Omental fat pad (tissue), 4 donors: Measurements from ENCODE around the gene RSBN1L. TPM values are rescaled to one million over a fixed set of nuclear protein-coding genes. Genes with fewer than 3 reads are reported as not detected.

ENCODE experiments used
- ATAC-seq: fragments of 150-250 bp; one replicate; pipeline ENCODE4 v1.9.1; 2016; ENCODE audit warnings: mild to moderate bottlenecking, moderate library complexity; ENCODE audit not compliant: low FRiP score
- DNase-seq: peaks from one replicate; pipeline ENCODE4 v3.0.0-alpha.2; 2019; ENCODE audit warnings: low spot score
- total RNA-seq, 4 donors: library from RNA; depleted of rRNA; stranded (reverse); fragments of >200 nt; gene quantifications; one replicate each; pipeline ENCODE4 v1.1.0, GENCODE V29; 2016
- TF ChIP-seq, protein P1 (sequence below), 3 donors: fragments of 450-650 bp; IDR thresholded peaks; one replicate each; pipeline ENCODE4 v1.5.1; 2016 to 2017; ENCODE audit warnings: antibody characterized with exemption in 3 of 3, mild to moderate bottlenecking in 3 of 3, moderate library complexity in 2 of 3

RSBN1L gene
- total RNA-seq, 4 donors from 2014 or later = 7.5 to 31.2 (median 9.0) TPM

DNA sequence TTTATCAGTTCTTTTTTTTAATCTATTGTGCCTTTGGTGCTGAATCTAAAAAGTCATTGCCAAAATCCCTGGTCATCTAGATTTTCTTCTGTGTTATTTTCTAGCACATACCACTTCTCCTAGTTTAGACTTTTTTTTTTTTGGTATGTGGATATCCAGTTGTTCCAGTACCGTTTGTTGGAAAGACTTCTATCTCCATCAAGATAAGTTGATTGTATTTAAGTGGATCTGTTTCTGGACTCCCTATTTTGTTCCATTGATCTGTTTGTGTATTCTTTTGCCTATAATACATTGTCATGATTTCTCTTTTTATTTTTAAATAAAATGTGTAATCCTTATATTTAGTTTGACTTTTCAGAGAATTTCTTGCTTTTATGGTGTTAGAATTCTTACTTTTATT lies 35.5 kb downstream of the RSBN1L start:
- TF ChIP-seq, protein P1, sequence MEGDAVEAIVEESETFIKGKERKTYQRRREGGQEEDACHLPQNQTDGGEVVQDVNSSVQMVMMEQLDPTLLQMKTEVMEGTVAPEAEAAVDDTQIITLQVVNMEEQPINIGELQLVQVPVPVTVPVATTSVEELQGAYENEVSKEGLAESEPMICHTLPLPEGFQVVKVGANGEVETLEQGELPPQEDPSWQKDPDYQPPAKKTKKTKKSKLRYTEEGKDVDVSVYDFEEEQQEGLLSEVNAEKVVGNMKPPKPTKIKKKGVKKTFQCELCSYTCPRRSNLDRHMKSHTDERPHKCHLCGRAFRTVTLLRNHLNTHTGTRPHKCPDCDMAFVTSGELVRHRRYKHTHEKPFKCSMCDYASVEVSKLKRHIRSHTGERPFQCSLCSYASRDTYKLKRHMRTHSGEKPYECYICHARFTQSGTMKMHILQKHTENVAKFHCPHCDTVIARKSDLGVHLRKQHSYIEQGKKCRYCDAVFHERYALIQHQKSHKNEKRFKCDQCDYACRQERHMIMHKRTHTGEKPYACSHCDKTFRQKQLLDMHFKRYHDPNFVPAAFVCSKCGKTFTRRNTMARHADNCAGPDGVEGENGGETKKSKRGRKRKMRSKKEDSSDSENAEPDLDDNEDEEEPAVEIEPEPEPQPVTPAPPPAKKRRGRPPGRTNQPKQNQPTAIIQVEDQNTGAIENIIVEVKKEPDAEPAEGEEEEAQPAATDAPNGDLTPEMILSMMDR (IDR thresholded peaks at IDR 0.05) = no peak
- no peak for DNase-seq
- no peak for ATAC-seq

DNA sequence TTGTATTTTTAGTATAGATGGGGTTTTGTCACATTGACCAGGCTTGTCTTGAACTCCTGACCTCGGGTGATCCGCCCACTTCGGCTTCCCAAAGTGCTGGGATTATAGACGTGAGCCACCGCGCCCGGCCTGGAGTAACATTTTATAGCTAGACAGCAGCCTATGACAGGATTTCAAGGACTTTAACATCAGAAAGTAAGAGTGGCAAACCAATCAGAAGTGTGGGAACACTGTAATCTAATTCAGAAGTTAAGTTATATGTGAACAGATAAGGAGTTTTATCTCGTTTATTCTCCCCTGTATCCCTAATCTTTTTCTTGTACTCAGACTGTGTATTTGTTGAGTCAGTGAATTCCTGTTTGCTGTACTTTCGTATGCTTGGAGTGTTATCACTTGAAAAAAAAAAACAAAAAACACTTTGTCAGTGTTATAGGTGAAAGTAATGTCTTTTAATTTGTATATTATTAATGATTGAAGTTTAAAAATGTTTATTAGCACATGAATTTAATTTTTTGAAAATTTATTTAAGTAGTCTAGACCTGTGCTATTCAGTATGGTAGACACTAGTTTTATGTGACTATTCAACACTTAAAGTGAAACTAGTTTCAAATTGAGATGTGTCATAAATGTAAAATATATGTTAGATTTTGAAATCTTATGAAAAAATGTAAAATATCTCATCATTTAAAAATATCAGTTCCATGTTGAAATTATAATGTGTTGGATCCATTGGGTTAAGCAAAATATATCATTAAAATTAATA lies 38.6 kb downstream of the RSBN1L start:
- ATAC-seq = no peak
- TF ChIP-seq, protein P1 (IDR thresholded peaks at IDR 0.05) = no peak
- no peak for DNase-seq

DNA sequence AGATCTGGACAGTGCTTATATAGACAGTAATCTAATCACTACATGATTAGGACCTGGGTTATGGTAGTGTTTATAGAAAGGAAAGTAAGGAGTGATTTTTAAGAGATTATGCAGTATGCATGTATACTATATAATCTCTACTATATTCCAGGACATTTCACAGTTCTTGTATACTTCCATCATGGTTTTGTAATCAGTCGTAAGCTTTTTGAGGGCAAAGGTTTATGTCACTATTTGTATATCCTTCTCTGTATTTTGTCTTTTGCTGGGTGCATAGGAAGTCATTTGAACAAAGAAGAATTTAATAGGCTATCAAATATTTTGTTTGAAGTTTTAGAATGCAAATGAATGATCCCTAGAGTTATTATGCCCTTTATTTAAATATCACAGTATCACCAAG lies 39.2 kb downstream of the RSBN1L start:
- TF ChIP-seq, protein P1 (IDR thresholded peaks at IDR 0.05) = no peak
- DNase-seq = no peak
- no peak for ATAC-seq

DNA sequence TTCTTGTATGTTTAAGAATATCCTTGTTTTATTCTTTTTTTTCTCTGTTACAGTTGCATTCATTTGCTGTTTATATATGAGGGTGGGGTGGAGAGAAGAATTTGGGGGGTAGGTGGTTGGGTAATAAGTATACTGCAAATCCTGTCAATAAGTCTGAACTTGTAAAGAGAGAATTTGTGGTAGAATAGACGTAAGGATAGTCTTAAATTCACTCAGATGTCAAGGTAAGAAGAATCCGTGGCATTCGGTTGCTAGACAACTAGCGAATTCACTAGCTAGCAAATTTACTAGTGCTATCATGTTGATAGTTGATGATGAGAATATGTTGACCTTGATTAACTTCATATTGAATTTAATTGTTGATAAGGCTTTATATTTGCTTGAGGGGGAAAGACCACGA lies 40.7 kb downstream of the RSBN1L start:
- DNase-seq (no peak), ATAC-seq (no peak)
- TF ChIP-seq, protein P1 (IDR thresholded peaks at IDR 0.05) = no peak

DNA sequence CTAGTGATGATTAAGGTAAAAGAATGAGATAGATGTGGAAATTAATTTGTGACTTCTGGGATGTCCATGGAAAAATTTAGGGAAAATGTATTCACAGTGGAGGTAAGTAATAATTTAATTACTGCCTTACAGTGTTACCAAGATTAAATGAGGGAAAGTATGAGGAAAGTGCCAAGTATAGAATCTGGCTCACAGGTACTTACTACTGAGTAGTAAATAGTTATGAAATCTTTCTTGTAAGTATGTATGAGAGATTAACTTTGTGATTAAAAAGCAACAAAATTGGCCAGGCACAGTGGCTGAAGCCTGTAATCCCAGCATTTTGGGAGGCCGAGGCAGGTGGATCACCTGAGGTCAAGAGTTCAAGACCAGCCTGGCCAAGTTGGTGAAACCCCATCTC lies 42.1 kb downstream of the RSBN1L start:
- TF ChIP-seq, protein P1 (IDR thresholded peaks at IDR 0.05) = no peak
- DNase-seq = no peak
- ATAC-seq = no peak

DNA sequence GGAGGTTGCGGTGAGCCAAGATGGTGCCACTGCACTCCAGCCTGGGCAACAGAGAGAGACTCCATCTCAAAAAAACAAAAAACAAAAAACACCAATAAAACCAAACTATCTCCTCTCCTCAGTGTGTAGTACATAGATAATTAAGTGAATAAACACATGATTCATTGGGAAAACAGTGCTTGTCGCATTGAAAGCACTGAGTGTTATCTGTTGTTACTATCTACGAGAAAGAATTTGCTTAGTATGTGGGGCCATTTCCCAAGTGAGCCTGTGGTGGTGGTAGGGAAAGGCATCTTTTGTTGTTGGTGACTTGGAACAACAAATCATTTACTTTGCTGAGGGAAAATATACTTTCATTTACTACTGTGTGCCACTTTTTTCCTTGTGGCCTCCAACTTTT lies 42.6 kb downstream of the RSBN1L start:
- DNase-seq = no peak
- ATAC-seq = no peak
- TF ChIP-seq, protein P1 (IDR thresholded peaks at IDR 0.05) = no peak

DNA sequence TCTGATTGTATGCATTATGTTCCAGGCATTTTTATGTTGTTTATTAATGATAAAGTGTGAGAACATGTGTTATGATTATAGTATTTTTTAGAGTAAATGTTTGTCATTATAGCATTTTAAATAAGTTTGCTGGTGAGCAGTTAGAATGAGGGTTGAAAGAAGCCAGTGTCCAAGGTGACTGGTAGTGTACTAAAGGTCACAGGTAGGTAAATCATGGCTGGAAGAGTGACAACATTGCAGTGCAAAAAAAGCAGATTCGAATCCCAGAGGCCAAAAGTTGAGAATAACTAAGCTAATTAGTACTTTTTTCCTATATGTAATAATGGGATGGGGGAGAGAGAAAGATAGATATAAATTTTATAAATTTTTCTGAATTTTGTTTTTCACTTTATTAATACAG lies 44.0 kb downstream of the RSBN1L start:
- no peak for ATAC-seq
- TF ChIP-seq, protein P1 (IDR thresholded peaks at IDR 0.05) = no peak
- no peak for DNase-seq
